T-helper 1 cell (primary cell): Measurements from ENCODE around the gene GID4.
"Not testable (repeated sequence)": the region's sequence is repeated elsewhere in the genome, so short reads cannot be mapped to it uniquely, and the experiment has no call there.

Experiments used
- DNase-seq, 5 donors: peaks; one replicate each; pipeline ENCODE4 v3.0.0-alpha.2; 2012 to 2020
- total RNA-seq, 4 donors: gene quantifications; one replicate each; lab custom pipeline; 2026; lab: John Stamatoyannopoulos, UW

GID4 gene
- total RNA-seq = 7.9 to 13.6 (median 10.6) reads per million in 4 donors

DNA sequence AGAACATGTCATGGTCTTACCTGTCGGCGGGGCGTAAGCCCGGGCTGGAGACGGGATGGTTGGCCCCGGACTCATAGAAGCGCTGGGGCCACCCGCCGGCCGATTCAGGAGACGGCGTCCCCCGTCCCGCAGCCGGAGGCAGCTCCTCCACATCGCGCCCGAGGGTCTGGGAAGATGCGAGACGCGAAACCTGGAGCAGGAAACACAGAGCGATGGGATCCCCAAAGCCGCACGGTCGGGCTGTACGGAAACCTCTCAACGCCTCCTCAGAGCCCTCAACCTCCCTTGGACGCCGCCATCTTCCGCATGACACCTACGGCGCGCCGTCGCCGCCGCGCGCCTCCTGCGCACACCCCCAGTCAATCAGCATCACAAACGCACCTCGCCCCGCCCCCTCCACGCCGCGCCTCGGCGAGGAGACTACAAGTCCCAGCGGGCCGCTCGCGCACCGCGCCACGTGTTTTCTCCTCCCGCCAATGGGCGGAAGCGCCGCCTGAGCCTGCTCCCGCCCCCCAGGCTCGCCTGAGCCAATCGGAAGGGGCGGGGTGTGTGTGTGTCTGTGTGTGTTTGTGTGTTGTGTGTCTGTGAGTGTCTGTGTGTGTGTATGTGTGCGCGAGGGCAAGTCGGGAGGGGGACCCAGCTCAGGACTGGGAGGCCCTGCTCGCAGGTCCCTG is at the start of gene GID4, which contains the start of gene ATPAF2:
Gene GID4 (plus strand): TSS at position 548 of the 674 bp plus-strand sequence. CDS start 57 bp downstream, at position 605.
Gene ATPAF2 (minus strand): TSS at position 308 of the 674 bp plus-strand sequence. CDS start 155 bp downstream, at position 153.
- DNase-seq = peak; percentile 99 to 100 (median 99)

DNA sequence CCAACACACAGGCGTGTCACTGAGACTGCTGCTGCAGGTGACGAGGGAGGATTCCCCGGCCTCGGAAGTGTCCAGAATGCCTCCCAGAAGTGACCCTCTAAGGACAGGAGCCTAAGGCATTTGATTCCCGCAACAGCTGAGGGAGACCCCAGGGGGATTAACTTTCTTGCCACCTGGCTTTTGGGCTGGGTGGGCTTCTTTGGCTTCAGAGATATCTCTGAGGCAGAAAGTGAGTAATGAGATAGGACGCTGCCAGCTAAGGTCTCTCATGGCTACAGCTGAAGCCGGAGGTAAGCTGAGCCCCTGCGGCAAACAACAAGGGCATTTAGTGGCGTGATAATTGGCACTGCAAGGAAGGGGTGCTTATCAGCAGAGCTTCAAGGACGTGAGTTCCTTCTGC is 49.6 kb upstream of the GID4 start:
- DNase-seq = no peak

GRCh38 chr17:17990282-17990681 is 48.9 kb upstream of the GID4 start:
- DNase-seq = no peak

- DNase-seq = no peak
Observed at GRCh38 chr17:17993366-17993765, 45.8 kb upstream of the GID4 start.

DNA sequence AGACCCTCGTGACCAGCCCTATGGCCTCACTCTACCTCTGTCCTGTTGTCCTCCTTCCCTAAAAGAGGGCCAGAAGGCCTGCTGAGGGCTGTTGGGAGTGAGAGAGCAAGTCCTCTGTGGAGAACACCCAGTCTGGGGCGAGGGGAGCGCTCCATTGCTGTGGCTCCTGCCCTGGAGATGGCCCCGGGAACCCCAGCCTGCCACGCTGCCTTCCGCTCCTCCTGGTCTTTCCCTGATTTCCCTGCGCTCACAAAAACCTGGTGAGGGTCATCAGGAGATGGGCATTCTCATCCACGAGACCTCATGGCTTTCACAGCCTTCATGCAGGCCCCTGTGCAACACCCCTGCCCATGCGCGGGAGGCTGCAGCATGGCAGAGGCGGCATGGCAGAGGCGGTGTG is 45.4 kb upstream of the GID4 start:
- no peak for DNase-seq

DNA sequence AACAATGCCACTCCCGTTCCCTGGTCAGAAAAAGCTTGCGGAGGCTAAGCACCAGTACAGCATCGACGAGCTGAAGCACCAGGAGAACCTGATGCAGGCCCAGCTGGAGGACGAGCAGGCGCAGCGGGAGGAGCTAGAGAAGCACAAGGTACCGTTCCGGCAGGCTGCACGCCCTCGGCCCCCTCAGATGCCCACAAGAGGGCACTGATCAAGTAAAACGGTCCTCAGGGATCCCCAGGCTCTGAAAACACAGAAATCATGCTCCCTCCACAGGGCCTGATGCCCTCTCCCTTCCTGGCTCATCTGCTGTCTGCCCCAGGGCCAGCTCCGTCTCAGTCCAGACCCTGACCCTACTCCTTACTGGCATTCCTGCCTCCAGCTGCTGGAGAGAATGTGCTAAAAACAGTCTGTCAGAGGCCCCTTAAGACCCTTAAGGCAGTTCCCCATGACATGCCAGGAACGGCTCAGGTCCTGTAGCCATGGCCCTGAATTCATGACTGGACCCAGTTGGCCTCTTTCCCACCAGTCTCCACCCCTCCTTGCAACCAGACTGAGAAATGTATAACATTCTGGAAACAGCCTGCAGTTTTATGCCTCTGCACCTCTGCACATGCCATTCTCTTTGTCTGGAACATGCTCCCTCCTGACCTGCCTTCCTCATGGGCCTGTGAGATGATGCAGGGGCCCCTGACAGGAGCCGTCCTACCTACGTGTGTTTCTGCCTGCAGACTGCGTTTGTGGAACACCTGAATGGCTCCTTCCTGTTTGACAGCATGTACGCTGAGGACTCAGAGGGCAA is 44.7 kb upstream of the GID4 start:
- no peak for DNase-seq

DNA sequence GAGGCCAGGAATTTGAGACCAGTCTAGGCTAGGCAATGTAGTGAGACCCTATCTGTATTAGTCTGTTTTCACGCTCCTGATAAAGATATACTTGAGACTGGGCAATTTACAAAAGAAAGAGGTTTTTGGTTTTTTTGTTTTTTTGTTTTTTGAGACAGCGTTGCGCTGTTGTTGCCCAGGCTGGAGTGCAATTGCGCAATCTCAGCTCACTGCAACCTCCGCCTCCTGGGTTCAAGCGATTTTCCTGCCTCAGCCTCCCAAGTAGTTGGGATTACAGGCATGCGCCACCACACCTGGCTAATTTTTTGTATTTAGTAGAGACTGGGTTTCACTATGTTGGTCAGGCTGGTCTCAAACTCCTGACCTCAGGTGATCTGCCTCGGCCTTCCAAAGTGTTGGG is 43.3 kb upstream of the GID4 start:
- not testable (repeated sequence) for DNase-seq

DNA sequence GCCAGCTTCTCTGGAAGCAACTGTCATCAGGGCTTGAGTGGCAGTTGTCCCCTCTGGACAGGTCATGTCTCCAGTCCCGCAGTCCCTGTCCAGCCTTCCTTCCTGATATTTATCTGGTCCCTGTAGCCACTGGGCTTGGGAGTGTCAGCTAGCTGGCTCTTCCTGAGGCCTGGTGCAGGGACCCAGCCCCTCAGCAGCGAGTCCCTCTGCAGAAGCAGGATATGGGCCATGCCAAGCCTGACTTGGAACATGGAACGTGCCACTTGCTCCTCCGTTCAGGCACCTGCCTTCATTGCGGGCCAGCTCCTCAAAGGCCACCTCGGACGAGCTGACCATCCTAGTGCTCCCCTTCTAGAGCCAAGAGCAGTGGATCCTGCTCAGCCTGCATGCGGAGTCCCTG is 40.3 kb upstream of the GID4 start:
- no peak for DNase-seq

DNA sequence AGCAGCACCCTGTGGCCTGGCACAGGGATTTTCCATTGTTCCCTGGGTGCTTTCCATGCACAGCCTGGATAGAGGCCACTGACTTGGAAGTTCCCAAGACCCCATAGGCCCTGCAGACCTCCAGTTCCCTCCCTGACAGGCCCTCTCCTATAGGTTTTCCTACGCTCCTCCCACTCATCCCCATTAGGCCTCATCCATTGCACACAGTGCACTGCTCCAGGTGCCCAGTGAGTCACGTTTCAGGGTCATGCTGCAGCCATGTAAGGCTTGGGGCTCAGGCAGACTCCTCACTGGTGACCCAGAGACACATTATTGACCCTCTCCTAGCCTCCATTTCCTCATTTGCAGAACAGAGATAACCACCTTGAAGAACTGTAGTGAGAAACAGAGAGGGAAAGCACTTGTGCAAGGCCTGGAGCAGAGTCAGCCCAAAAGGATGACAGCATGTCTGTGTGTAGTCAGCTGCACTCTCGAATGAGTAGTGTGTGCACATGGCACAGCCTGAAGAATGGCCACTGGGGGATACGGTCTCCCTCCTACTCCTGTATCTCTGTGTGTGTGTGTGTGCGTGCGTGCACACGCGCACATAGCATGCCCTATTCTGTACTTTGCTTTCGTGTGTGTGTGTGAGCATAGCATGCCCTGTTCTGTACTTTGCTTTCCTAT is 39.7 kb upstream of the GID4 start:
- no peak for DNase-seq

- no peak for DNase-seq
Observed at GRCh38 chr17:18000030-18000408, 39.2 kb upstream of the GID4 start.

GRCh38 chr17:18002171-18002570 is 37.0 kb upstream of the GID4 start:
- no peak for DNase-seq

DNA sequence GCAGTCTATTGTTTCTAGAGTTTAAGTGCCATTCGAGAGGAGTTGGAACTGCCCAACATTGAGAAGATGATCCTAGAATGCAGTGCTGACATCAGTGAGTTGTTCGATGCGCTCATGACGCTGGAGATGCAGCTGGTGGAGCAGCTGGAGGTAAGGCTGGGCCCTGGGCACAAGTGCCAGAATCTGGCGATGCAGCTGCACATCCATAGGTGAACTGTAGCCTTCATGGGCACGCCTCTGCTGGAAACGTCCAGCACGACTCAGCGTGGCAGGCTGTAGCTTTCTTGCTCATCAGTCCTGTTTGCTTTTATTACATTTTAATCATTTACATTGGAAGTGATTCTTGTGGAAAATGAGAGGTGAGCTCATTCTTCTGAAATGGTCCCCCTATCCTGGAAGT is 34.9 kb upstream of the GID4 start:
- DNase-seq = no peak

DNA sequence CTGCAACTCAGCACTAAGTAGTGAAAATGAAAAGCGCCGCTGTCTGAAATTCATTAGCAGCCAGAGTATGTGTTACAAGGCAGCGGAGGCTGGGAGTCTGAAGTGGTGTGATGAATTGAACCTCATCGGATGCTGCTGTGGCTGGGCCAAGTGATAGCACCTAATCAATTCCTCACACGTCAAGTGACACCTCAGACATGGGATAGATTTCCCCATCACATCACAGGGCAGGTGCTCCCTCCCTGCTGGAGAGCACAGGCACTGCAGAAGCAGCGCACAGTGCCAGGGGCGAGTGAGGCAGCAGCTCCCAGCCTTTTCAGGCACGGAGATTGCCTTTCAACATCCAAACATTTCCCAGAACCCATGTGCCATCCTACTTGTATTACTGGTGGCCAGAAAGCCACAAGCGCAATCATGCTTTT is 34.3 kb upstream of the GID4 start:
- DNase-seq = no peak

DNA sequence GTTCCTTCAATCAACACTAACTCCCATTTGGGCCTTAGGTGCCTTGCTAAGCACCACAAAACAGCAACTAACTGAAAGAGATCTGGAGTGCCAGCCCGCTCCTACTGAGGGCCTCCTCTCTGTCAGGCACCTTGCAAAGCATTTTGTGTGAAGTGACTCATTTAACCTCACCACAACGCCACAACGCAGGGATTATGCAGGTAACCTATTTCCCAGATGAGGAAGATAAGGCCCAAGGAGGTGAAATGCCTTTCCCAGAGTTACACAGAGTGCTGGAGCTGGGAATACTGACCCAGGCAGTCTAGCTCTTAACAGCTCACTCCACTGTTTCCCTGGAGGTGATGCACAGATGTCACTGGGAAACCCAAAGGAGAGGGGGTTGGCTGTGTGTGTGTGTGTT is 33.7 kb upstream of the GID4 start:
- DNase-seq = no peak

DNA sequence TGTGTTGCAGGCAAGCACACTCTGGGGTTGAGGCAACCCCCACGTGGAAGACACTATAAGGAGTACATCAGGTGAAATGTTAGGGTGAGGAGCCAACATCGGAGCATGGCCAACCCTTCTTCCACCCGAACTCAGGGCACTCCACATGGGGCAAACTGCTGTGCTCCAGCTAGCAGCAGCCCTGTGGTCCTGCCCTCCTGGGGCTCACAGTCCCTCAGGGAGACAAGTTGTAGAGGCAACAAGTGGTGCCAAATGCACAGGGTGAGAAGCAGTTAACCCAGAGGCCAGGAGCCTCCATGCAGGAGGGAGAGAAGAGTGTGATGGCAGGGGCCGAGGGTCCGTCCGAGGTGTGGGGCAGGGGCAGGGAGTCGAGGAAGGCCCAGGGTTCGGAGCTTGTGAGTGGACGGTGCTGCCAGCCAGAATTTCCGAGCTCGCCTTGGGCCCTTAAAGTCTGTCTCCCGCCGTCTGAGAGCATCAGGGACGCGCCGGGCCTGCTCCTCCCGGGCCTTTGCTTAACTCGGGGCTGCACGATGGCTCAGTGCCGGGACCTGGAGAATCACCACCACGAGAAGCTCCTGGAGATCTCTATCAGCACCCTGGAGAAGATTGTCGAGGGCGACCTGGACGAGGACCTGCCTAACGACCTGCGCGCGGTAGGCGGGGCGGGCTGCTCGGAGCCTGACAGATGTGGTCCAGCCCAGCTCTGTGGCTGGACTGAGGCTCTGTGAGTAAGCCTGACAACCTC is 32.5 kb upstream of the GID4 start:
- no peak for DNase-seq

DNA sequence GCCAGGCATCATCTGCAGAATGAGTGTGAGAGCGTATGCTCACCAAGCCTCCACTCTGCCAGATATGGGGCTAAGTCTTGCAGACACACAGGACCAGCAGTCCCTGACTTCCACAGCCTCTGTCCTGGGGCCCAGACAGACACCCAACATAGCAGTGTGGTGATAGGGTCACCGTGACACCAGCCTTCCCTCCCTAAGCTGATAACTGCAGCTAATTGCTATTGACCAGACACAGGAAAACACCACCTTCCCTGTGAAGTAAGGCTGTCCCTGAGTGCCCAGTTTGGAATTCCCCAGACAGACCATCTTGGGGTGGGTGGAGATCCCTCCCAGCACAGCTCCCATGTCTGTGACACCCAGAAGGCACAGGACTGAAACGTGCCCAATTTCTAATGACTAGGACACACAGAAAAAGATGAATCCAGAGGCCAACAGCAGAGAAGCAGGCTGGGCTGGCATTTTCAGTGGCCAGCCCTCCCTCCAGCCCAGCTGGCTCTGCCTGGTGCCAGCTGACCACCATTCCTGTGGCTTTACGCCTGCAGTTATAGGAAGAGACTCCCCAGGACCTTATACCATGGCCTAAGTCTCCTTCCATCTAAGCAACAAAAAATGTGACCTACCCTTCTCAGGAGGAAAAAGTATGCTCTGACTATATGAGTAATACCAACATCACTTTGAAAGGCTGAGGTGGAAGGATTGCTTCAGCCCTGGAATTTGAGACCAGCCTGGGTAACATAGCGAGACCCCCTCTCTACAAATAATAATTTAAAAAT is 30.5 kb upstream of the GID4 start:
- no peak for DNase-seq

- no peak for DNase-seq
Observed at GRCh38 chr17:18009609-18010420, 29.4 kb upstream of the GID4 start.

DNA sequence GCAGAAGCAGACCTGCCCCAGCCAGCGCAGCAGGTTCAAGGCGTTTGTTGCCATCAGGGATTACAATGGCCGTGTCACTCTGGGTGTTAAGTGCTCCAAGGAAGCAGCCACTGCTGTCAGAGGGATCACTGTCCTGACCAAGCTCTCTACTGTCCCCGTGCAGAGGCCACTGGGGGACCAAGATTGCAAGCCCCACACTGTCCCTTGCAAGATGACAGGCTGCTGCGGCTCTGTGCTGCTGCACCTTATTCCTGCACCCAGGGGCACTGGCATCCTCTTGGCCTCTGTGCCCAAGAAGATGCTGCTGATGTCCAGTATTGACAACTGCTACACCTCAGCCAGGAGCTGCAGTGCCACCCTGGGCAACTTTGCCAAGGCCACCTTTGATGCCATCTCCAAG is 27.9 kb upstream of the GID4 start:
- DNase-seq = no peak

DNA sequence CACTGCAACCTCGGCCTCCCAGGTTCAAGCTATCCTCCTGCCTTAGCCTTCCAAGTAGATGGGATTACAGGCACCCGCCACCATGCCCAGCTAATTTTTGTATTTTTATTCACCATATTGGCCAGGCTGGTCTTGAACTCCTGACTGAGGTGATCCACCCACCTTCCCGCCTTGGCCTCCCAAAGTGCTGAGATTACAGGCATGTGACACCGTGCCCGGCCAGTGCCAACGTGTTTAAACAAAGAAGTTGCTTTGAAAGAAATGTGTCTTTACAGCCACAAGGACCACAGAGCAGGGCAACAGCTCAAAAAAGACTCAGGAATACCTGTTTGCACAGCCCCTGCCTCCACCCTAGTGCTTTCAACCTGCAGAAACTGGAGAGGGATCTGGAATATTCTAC is 25.2 kb upstream of the GID4 start:
- DNase-seq = no peak

- no peak for DNase-seq
Observed at GRCh38 chr17:18015593-18015992, 23.6 kb upstream of the GID4 start.

DNA sequence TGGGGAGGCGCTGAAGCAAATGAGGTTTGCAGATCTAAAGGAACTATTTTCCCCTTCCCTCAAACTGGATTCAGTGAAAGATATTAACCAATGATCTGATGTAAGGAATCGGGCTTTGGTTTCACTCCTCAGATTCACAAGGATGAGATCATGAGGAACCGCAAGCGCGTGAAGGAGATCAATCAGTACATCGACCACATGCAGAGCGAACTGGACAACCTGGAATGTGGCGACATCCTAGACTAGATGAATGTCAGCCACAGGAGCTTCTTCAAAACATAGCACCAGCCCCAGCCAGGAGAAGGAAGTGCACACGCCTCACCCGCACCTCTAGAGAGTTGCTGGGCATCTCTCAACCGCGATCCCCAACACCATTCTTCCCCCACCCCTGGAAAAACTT is 22.8 kb upstream of the GID4 start:
- DNase-seq = no peak
